Activated T-helper 1 cell treated with anti-CD3 and anti-CD28 coated beads, Interleukin-2, amount 50 U/mL, for 16 hours (primary cell): ENCODE results near the gene MRPL41.
"Not testable (repeated sequence)": the region's sequence is repeated elsewhere in the genome, so short reads cannot be mapped to it uniquely, and the experiment has no call there.

Experiments used
- DNase-seq, 2 donors: peaks; one replicate each; pipeline ENCODE4 v3.0.0-alpha.2; 2020; ENCODE audit warnings: low read depth in 1 of 2, low spot score in 1 of 2

Gene MRPL41

DNA sequence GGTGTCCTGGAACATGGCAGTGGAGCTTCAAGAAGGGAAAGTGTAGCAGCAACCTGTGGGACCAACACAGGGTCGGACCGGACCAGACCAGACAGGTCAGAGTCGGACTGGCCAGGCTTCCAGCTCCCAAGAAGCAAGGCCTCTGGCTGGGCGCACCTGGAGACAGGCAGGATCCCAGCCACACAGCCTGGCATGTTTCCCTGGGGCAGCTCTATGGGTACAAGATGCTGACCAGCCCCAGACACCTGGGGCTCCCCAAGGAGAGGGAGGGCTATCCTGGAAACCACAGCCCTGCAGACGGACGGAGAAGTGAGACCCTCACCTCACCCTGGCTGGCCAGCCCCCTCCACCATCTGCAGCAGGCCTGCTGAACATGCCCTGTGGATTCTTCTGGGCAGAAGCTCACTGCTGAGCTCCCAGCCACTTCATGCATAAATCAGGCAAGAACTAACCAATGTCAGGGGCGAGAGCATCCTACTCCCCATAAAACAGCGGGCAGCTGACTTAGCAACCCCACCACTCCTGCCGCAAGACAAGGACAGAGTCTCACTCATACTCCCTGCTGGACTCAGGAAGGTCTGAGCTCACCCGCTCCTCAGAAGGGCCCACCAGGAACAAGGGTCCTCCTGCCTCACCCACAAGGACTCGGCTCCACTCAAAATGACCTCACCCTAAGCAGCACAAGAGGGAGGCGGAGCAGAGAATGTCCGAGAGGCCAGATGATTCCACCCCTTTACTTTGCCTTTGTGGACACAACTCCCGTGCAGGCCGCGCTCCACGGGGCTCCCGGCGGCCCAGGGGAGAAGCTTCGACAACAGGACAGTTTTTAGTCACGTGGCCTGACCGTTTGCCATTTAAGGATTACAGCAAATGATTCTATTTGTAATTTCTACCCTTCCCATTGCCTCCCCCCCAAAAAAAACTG is 29.9 kb downstream of the MRPL41 start:
- no peak for DNase-seq

GRCh38 chr9:137582286-137582860 is 30.7 kb downstream of the MRPL41 start:
- DNase-seq, result no peak

DNA sequence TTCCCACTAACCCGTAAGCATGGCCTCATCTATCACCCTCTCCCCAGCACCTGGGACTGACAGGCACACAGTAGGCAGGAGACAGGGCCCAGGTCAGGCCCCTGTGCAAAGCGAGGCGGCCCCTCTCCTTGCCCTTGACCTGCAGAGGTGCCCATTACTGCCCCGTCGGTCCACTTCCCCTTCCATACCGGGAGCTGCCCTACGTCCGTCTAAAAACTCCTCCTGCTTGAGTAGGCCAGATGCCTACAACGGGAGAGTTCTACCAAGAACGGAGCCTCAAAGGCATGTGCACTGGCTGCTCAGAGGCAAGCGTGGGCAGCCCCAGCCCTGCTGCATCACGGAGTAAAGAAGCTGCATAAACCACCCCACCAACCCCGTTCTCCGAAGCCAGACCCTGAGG is 31.7 kb downstream of the MRPL41 start:
- no peak for DNase-seq

DNA sequence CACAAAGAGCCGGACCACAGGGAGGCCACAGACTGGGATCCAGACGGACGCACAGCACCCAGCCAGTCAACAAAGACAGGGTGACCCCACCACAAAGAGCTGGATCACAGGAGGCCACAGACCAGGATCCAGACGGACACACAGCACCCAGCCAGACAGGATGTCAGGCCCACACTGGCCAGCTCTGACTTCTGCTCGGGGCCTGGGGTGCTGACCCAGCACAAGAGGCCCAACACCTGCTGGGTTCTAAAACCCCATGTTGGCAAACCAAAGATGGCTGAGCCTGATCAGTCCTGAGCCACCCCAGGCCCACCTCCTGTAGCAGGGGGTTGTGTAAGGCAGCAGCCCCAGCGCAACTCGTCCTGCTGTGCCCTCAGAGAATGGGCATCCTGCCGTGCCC is 32.3 kb downstream of the MRPL41 start:
- DNase-seq, result no peak

DNA sequence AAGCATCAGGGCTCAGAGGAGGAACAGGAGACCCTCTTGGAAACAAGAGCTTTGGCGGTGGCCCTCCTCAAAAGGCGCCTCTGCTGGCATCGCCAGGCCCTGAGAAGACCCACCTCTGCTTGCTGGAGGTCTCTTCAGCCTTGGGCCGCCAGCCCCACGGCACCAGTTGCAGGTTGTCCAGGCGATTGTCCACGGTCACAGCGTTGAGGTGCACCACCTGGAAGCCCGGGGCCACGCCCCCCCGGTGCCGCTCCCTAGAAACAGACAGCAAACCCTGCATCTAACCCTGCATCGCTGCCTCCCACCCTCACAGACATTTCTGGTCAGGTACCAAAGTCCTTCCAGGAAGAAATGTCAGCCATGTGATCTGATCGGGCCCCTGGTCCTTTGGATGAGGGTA is 35.2 kb downstream of the MRPL41 start:
- no peak for DNase-seq

- DNase-seq, result no peak
These were observed 36.6 kb downstream of the MRPL41 start for GRCh38 chr9:137588311-137588710.

GRCh38 chr9:137588891-137589290 is 37.2 kb downstream of the MRPL41 start:
- DNase-seq, result no peak

DNA sequence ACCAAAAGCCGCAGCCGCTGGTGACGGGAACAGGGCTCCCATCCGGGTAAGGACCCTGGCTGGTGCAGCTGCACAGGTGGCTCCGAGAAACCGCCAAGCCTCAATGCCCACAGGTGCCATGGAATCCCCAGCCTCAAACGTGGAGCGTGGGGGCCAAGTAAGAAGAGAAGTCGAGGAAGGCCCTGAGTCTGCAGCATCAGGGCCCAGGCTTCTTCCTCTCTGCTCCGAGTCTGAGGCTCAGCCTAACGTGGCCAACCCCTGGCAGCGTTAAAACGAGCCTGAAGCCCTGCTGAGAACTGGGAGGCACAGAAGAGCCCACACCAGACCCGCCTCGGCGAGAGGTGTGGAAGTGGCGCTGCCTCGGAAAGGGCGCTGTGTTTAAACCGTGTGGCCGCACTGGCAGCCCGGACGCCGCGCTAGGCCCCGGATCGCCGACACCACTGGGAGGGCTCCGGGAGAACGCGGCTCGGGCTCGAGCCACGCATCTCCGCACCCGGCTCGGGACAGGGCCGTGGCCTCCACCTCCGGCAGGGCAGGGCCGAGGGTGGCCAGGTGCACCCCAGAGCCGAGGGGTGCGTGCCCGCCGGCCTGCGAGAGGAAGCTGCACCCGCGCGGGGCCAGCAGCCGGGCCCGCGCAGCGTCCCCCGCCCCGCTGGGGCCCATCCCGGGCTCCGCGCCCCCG is 37.9 kb downstream of the MRPL41 start:
- DNase-seq, result no peak

DNA sequence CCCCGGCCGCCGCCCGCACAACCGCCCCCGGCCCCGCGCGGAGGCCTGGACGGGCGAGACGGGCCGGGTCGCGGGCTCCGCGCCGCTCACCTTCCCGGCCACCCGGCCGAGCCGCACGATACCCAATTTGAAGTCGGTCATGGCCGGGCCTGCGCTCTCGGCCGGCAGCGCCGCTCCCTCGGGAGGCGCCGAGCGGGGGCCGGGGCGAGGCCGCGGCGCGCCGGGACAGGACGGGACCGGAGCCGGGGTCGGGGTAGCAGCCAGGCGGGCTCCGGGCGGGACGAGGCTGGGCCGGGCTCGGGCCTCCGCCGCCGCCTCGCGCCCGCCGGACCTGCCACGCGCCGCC is 38.4 kb downstream of the MRPL41 start:
- DNase-seq, result no peak

GRCh38 chr9:137590469-137591383 is 39.0 kb downstream of the MRPL41 start, which contains the start of gene ZMYND19:
Gene ZMYND19 (minus strand): TSS chr9:137590512. CDS start chr9:137590263, 249 bp downstream.
- peak; percentile 79 to 89 for DNase-seq

GRCh38 chr9:137592767-137593166 is 41.1 kb downstream of the MRPL41 start:
- DNase-seq, result no peak

- no peak for DNase-seq
These were observed 41.5 kb downstream of the MRPL41 start for GRCh38 chr9:137593176-137593575.

GRCh38 chr9:137596577-137596976 is 44.9 kb downstream of the MRPL41 start:
- DNase-seq, result not testable (repeated sequence)

DNA sequence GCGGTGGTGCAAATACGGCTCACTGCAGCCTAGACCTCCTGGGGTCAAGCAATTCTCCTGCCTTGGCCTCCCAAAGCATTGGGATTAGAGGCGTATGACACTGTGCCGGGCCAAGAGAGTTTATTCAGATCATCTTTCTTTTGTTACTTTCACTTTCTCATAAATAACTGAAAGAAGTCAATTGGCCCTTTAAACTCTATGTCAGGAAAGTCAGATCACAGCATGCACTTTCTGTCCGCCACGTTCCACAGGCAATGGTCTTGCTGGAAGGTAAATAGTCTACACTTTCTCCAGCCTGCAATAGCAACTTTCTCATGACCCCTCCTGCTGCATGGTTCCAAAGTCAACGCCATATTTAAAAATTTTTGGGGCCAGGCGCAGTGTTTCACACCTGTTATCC is 47.3 kb downstream of the MRPL41 start:
- DNase-seq, result no peak
